GM19395 (cell line): Measurements from ENCODE around the gene C5AR1.
"Not testable (repeated sequence)": the region's sequence is repeated elsewhere in the genome, so short reads cannot be mapped to it uniquely, and the experiment has no call there.

Source experiments
- ATAC-seq: cut with Tn5 transposase; IDR thresholded peaks from one replicate; pipeline ENCODE4 v1.9.1; 2021; ENCODE audit warnings: mild to moderate bottlenecking, moderate library complexity; ENCODE audit not compliant: unreplicated experiment

The C5AR1 gene

DNA sequence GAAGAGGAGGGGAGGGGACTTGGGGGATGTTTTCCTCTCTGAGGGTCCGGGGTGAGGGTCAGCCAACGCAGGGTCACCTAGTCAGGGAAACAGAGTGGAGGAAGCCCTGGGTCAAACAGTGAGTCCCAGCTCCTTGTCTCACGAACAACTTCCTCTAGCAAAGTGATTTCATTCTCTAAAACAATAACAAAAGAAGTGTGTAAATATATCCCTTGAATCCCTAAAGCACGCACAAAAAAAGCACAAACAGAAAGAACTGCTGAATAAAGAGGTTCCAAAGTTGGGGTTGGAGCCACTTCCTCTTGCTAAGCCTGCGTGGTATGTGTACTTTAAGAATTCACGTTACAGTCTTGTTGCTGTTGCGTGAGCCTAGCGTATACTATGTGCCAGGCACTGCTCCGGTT, 20.8 kb downstream of the C5AR1 start:
- no peak for ATAC-seq

DNA sequence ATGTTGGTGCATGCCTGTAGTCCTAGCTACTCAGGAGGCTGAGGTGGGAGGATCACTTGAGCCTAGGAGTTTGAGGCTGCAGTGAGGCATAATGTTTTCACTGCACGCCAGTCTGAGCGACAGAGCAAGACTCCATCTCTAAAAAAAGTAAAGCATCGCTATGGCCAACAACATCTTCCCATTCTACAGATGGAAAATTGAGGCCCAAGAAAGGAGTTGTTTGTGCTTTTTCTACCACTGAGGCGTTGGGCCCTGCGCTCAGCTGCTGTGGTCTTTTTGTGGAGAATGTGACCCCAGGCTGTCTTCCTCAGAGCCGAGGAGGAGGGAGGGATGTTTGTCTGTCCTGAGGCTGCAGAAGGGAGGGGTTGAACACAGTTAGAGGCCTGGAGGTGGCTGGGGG, 21.8 kb downstream of the C5AR1 start:
- no peak for ATAC-seq

GRCh38 chr19:47331931-47332547, 22.4 kb downstream of the C5AR1 start, which contains the start of gene C5AR2:
C5AR2 (plus strand) TSS chr19:47332175; CDS start chr19:47340800, 8,625 bp downstream.
- no peak for ATAC-seq

DNA sequence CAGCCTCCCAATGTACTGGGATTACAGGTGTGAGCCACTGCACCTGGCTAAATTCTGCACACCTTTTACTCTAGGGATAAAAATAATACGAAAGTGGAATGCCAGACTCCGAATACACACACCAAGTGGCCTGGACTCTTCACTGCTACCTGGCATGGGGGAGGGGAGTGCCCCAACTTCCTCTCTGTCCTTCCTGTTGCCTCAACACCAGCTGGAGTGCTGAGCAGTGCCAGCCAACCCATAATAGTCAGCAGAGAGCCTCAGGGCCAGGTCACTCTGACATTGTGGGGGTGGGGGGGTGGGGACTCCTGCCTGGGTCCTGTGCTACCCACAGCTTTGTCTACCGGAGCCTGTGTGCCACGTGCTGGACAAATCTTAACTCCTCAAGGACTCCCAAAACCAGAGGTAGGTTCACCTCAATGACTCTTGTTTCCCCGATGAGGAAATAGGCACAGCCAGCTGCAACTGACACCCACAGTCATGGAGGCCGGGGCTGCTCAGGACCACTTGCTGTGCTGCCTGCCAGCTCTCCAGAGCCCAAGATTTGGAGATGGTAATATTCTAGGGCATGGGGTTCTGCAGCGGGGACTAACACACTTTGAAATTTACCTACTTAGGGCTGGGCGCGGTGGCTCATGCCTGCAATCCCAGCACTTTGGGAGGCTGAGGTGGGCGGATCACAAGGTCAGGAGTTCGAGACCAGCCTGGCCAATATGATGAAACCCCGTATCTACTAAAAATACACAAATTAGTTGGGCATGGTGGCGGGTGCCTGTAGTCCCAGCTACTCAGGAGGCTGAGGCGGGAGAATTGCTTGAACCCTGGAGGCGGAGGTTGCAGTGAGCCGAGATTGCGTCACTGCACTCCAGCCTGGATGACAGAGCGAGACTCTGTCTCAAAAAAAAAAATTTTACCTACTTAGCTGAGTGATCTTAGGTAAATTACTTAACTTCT, 27.4 kb downstream of the C5AR1 start:
- ATAC-seq = not testable (repeated sequence)

- no peak for ATAC-seq
Measured at GRCh38 chr19:47339196-47339880, 29.7 kb downstream of the C5AR1 start.

DNA sequence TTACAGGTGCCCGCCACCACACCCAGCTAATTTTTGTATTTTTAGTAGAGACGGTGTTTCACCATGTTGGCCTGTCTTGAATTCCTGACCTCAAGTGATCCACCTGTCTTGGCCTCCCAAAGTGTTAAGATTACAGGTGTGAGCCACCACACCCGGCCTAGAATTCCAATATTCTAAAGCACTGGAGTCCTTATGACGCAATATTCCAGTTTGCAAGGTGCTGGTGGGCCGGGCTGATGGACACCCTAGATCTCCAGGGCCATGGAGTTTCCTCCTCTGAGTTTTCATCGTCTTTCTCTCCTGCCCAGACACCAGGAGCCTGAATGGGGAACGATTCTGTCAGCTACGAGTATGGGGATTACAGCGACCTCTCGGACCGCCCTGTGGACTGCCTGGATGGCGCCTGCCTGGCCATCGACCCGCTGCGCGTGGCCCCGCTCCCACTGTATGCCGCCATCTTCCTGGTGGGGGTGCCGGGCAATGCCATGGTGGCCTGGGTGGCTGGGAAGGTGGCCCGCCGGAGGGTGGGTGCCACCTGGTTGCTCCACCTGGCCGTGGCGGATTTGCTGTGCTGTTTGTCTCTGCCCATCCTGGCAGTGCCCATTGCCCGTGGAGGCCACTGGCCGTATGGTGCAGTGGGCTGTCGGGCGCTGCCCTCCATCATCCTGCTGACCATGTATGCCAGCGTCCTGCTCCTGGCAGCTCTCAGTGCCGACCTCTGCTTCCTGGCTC, 31.0 kb downstream of the C5AR1 start:
- ATAC-seq = no peak

- ATAC-seq = no peak
Measured at GRCh38 chr19:47341734-47342133, 32.1 kb downstream of the C5AR1 start.

- no peak for ATAC-seq
Measured at GRCh38 chr19:47343194-47343802, 33.6 kb downstream of the C5AR1 start.

- ATAC-seq = no peak
Measured at GRCh38 chr19:47344425-47344824, 34.8 kb downstream of the C5AR1 start.

DNA sequence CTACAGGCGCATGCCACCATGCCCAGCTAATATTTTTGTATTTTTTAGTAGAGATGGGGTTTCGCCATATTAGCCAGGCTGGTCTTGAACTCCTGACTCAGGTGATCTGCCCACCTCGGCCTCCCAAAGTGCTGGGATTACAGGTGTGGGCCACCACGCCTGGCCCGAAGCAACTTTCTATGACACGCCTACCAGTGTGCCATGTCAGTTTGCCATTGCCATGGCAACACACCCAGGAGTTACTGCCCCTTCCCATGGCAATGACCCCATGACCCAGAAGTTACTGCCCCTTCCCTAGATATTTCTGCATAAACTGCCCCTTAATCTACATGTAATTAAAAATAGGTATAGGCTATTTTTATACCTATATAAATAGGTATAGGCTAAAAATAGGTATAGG, 36.4 kb downstream of the C5AR1 start:
- not testable (repeated sequence) for ATAC-seq

- ATAC-seq = peak; percentile 94
Measured at GRCh38 chr19:47348819-47349795, 39.4 kb downstream of the C5AR1 start, which contains the start of gene DHX34. DHX34 (plus strand) TSS chr19:47349315; CDS start chr19:47353031, 3,716 bp downstream.

GRCh38 chr19:47350630-47351029, 41.0 kb downstream of the C5AR1 start:
- no peak for ATAC-seq

DNA sequence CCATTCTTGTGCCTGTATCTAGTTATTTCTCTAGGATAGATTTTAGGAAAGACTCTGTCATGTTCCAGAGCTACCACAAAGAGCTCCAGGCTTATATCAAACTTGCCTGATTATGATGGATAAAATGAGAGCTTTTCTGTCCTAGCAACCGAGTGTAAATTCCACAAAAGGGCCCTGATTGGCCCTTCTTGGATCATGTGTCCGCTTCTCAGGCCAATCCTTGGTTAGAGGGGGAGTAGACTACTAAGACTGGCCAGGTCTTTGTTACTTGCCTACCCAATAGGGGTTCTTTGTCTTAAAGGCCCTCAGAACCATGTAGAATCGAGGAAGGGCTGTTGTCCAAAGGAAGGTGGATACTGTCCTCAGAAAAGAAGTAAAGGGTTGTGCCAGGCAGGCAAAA, 41.9 kb downstream of the C5AR1 start:
- ATAC-seq = no peak

DNA sequence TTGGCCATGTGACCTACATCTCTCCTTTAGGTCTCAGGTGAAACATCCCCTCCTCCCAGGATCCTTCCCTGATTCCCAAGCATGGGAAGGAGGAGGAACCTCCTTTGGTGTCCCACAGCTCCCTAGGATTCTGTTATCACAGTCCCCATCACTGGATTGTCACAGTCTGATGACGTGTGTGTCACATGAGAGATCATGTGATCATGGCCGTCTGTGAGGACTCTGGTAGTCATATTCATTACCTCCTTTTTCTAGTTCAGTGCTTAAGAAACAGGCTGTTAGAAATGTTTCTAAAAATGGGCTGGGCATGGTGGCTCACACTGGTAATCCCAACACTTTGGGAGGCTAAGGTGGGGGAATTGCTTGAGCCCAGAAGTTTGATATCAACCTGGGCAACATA, 42.4 kb downstream of the C5AR1 start:
- no peak for ATAC-seq

DNA sequence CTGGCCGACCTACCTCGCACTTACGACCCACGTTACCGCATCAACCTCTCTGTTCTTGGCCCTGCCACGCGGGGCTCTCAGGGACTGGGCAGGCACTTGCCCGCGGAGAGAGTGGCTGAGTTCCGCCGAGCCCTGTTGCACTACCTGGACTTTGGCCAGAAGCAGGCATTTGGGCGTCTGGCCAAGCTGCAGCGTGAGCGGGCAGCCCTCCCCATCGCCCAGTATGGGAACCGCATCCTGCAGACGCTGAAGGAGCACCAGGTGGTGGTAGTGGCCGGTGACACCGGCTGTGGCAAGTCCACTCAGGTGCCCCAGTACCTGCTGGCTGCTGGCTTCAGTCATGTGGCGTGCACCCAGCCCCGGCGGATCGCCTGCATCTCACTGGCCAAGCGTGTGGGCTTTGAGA, 43.6 kb downstream of the C5AR1 start:
- ATAC-seq = no peak

- ATAC-seq = no peak
Measured at GRCh38 chr19:47356900-47357299, 47.2 kb downstream of the C5AR1 start.

DNA sequence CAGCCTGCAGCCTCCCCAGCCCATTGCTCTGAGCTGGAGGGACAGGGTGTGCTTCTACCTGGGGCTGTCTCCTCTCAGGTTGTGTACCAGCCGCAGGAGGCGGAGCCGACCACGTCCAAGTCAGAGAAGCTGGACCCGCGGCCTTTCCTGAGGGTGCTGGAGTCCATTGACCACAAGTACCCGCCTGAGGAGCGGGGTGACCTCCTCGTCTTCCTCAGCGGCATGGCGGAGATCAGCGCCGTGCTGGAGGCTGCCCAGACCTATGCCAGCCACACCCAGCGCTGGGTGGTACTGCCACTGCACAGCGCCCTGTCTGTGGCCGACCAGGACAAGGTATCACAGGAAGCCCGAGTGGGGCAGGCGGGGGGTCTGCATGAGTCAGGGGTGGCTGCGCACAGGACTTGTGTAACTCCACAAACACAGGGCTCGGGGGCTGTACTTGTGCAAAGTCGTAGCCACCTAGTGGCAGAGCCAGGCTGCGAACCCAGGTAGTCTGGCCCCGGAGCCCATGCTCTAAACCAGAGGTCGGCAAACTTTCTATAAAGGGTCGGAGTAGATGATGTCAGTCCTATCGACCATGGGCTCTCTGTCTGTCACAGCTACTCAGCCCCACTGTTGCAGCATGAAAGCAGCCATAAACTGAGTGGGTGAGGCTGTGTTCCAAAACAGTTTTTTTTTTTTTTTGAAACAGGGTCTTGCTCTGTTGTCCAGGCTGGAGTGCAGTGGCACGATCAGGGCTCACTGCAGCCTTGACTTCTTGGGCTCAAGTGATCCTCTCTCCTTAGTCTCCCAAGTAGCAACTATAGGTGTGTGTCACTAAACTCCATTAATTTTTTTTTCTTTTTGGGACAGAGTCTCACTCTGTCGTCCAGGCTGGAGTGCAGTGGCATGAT, 48.4 kb downstream of the C5AR1 start:
- ATAC-seq = no peak

DNA sequence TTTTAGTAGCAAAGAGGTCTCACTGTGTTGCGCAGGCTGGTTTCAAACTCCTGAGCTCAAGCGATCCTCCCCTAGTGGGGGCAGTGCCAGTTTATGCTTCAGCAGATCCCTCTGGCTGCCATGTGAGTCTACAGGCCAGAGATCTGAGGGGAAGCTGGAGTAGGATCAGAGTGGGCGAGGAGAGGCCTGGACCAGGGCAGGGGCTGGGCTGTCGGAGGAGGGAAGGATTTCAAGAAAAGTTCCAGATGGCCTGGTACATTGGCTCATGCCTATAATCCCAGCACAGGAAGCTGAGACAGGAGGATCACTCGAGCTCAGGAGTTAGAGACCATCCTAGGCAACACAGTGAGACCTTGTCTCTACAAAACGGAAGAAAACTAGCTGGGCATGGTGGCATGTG, 49.3 kb downstream of the C5AR1 start:
- no peak for ATAC-seq
